ENCODE measurements around the gene OPRD1.

The OPRD1 gene

GRCh38 chr1:28803662-28804061 lies 8.3 kb upstream of the OPRD1 start:
- TF ChIP-seq CTCF (IDR thresholded peaks at IDR 0.05; ENCODE audit: borderline replicate concordance, insufficient read depth, low read depth, low read length) = no peak
- H3K4me3 ChIP-seq (ENCODE audit: low read depth, low read length) = no peak overlapping the region

GRCh38 chr1:28804071-28804470 lies 7.9 kb upstream of the OPRD1 start:
- H3K4me3 ChIP-seq (ENCODE audit: low read depth, low read length) = no peak overlapping the region
- no peak for TF ChIP-seq CTCF (IDR thresholded peaks at IDR 0.05; ENCODE audit: borderline replicate concordance, insufficient read depth, low read depth, low read length)

GRCh38 chr1:28807046-28807445 lies 4.9 kb upstream of the OPRD1 start:
- TF ChIP-seq CTCF (IDR thresholded peaks at IDR 0.05; ENCODE audit: borderline replicate concordance, insufficient read depth, low read depth, low read length) = no peak
- H3K4me3 ChIP-seq (ENCODE audit: low read depth, low read length) = no peak overlapping the region

- TF ChIP-seq CTCF (IDR thresholded peaks at IDR 0.05; ENCODE audit: borderline replicate concordance, insufficient read depth, low read depth, low read length) = no peak
- H3K4me3 ChIP-seq (ENCODE audit: low read depth, low read length) = no peak overlapping the region
Measured at GRCh38 chr1:28807986-28808385, 4.0 kb upstream of the OPRD1 start.

GRCh38 chr1:28811369-28811765 lies 603 bp upstream of the OPRD1 start:
- TF ChIP-seq CTCF (IDR thresholded peaks at IDR 0.05; ENCODE audit: borderline replicate concordance, insufficient read depth, low read depth, low read length) = no peak
- no peak overlapping the region for H3K4me3 ChIP-seq (ENCODE audit: low read depth, low read length)

- no peak for TF ChIP-seq CTCF (IDR thresholded peaks at IDR 0.05; ENCODE audit: borderline replicate concordance, insufficient read depth, low read depth, low read length)
- no peak overlapping the region for H3K4me3 ChIP-seq (ENCODE audit: low read depth, low read length)
Measured at GRCh38 chr1:28812669-28813468, 899 bp downstream of the OPRD1 start.

- no peak overlapping the region for H3K4me3 ChIP-seq (ENCODE audit: low read depth, low read length)
- TF ChIP-seq CTCF (IDR thresholded peaks at IDR 0.05; ENCODE audit: borderline replicate concordance, insufficient read depth, low read depth, low read length) = no peak
Measured at GRCh38 chr1:28813931-28814465, 2.0 kb downstream of the OPRD1 start.
